ENCODE data around the gene PDE4D.

Gene PDE4D

GRCh38 chr5:58922461-58923171 is 970.9 kb downstream of the PDE4D start:
- Histone ChIP-seq H3K27ac (peak overlapping the region; percentile 91 to 95), H3K4me3 (peak overlapping the region; percentile 37)
- DNase-seq (ENCODE audit: low spot score) = peak; percentile 95
- TF ChIP-seq CTCF (IDR thresholded peaks at IDR 0.05) = no peak

GRCh38 chr5:58921159-58921558 is 972.4 kb downstream of the PDE4D start:
- TF ChIP-seq CTCF (IDR thresholded peaks at IDR 0.05) = no peak
- no peak for DNase-seq (ENCODE audit: low spot score)
- H3K4me3 ChIP-seq = no peak overlapping the region
- peak overlapping the region; percentile 91 to 95 for H3K27ac ChIP-seq

- no peak for DNase-seq (ENCODE audit: low spot score)
- H3K27ac ChIP-seq = no peak overlapping the region
- TF ChIP-seq CTCF (IDR thresholded peaks at IDR 0.05) = no peak
- H3K4me3 ChIP-seq = no peak overlapping the region
Measured at GRCh38 chr5:58919833-58920232, 973.7 kb downstream of the PDE4D start.
